Measurements from ENCODE around the gene CDC42BPB.

DNA sequence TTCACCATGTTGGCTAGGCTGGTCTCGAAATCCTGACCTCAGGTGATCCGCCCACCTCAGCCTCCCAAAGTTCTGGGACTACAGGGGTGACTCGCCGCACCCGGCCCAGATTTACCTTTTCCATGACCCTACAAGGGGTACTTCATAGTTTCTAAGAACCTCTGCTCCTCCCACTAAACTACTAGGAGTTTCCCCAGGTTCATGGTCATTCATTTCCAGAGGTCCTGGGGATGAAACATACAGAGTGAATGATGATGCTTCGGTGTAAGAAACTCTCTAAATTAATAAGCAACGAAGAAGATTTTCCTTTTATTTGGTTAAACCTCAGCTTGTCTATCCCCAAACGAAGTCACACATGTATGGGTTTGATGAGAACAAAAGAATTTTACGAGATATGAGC, 77.9 kb downstream of the CDC42BPB start:
- TF ChIP-seq, protein P1, sequence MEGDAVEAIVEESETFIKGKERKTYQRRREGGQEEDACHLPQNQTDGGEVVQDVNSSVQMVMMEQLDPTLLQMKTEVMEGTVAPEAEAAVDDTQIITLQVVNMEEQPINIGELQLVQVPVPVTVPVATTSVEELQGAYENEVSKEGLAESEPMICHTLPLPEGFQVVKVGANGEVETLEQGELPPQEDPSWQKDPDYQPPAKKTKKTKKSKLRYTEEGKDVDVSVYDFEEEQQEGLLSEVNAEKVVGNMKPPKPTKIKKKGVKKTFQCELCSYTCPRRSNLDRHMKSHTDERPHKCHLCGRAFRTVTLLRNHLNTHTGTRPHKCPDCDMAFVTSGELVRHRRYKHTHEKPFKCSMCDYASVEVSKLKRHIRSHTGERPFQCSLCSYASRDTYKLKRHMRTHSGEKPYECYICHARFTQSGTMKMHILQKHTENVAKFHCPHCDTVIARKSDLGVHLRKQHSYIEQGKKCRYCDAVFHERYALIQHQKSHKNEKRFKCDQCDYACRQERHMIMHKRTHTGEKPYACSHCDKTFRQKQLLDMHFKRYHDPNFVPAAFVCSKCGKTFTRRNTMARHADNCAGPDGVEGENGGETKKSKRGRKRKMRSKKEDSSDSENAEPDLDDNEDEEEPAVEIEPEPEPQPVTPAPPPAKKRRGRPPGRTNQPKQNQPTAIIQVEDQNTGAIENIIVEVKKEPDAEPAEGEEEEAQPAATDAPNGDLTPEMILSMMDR (IDR thresholded peaks at IDR 0.05) = no peak
- no peak for TF ChIP-seq POLR2A (IDR thresholded peaks at IDR 0.05)

All from vagina (tissue), 2 donors.